ENCODE data around the gene TNP2. TPM values are rescaled to one million over a fixed set of nuclear protein-coding genes. Genes with fewer than 3 reads are reported as not detected.
"Not testable (repeated sequence)": the region's sequence is repeated elsewhere in the genome, so short reads cannot be mapped to it uniquely, and the experiment has no call there.

Gene TNP2
- total RNA-seq, 8 experiments from 2014 or later = 0.17 to 0.66 (median 0.55) TPM; not detected in 2

DNA sequence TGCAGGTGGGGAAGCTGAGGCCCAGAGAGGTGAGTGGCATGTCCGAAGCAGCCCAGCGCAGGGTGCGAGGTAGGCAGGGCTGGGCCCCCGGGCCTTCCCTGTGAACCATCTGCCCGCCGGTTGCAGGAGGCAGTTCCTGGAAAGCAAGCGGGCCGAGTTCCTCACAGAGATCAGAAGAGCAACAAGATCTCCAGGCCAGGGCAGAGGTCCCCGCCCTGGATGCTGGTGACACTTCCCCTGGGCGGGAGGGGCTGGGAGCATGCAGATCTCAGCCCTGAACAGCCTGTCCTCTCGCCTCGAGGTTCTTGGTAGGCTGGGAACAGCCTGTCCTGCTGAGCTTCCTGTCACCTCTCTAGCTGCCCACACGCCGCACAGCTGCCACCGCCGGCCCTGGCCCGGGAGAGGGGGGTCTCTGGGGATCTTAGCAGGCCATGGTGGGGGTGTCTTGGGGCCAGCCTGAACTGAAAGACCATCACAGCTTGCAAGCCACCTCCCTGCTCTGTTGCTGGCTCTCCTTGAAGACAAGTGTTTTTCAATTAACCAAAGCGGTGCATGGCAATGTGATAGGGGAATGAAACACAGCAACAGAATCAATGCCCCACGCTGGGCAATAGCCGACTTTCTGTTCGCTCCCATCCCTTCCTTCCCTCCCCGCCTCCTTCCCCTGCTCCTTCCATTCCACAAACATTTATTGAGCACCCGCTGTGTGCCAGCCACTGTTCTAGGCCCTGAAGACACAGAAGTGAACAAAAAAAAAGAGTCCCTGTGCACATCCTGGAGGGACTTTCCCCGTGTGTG lies 44.8 kb downstream of the TNP2 start:
- 27 to 97% (median 70%) methylated on average over 1 to 8 of the region's 24 CpGs; no CpG with 5 or more reads in 2 of the 10 experiments for WGBS, 10 experiments
- Histone ChIP-seq H3K4me1 (replicated peaks in 1 of 2) (no peaks in the 10 kb centered on the region), H3K27ac (no peak overlapping the region), H3K4me3 (no peak overlapping the region)
- ATAC-seq (replicated peaks in 6 of 8) = peak in 5 of 8 experiments; percentile 53 to 99 (median 93)
- in situ Hi-C loops (cut with MboI; ENCODE audit: low pct_unique_long_range_greater_than_20kb in 2 of 9, low sequenced_read_pairs in 9 of 9, unreplicated experiment in 9 of 9) = no loop called here

DNA sequence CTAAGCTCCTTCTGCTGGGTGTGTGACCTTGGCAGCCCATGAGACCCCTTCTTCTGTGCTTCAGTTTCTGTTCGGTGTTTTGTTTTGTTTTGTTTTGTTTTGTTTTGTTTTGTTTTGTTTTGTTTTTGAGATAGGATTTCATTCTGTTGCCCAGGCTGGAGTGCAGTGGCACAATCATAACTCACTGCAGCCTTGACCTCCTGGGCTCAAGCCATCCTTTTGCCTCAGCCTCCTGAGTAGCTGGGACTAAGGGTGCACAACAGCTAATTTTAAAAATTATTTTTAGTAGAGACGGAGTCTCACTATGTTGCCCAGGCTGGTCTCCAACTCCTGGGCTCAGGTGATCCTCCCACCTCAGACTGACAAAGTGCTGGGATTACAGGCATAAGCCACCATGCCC lies 48.6 kb downstream of the TNP2 start:
- H3K4me3 ChIP-seq; in situ Hi-C loops (cut with MboI; ENCODE audit: low pct_unique_long_range_greater_than_20kb in 2 of 9, low sequenced_read_pairs in 9 of 9, unreplicated experiment in 9 of 9); H3K4me1 ChIP-seq (replicated peaks in 1 of 2); ATAC-seq (replicated peaks in 6 of 8); H3K27ac ChIP-seq: not testable (repeated sequence)
- 56 to 100% (median 86%) methylated on average over 1 to 2 of the region's 2 CpGs; no CpG with 5 or more reads in 1 of the 10 experiments for WGBS, 10 experiments

DNA sequence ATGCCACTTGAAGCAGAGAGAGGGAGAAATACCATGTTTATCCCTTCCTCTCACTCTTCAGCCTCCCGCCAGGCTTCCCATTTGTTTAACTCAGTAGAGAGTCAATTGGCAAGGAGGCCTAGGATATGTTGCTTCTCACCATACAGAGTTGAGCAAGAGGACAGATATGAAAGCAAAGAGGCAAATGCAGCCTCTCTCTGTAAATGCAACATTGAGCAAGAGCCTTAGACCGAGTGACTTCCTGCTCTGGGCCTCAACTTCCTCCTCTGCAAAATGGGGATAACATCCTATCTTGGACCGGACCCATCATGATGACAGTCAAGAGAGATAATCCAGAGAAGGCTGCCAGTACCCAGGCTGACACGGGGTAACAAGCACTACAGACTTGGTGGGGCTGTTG lies 49.9 kb downstream of the TNP2 start:
- in situ Hi-C loops (cut with MboI; ENCODE audit: low pct_unique_long_range_greater_than_20kb in 2 of 9, low sequenced_read_pairs in 9 of 9, unreplicated experiment in 9 of 9) = no loop called here
- Histone ChIP-seq H3K4me3 (no peak overlapping the region), H3K27ac (no peak overlapping the region), H3K4me1 (replicated peaks in 1 of 2) (no peaks in the 10 kb centered on the region)
- no peak for ATAC-seq (replicated peaks in 6 of 8)
- WGBS, 10 experiments = 0 to 100% (median 94%) methylated on average over 1 to 3 of the region's 4 CpGs; no CpG with 5 or more reads in 4 of the 10 experiments

DNA sequence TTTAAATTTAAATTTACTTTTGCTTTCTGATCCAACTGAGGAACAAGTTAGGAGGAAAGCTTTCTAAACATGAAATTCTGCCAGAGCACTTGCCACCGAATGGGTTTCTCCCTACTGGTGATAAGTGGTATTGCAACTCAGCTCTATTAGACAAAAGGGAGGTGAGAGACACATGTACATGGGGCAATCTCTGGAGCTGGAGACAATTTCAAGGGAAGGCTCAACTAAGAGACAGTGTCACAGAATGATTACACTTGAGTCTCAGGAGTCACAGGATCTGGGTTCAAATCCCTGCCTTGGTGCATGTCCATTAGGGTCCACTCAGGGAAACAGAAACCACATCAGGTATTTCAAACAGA lies 50.5 kb downstream of the TNP2 start:
- in situ Hi-C loops (cut with MboI; ENCODE audit: low pct_unique_long_range_greater_than_20kb in 2 of 9, low sequenced_read_pairs in 9 of 9, unreplicated experiment in 9 of 9) = no loop called here
- ATAC-seq (replicated peaks in 6 of 8) = no peak
- 60 to 100% (median 86%) methylated on average over 1 of the region's 1 CpG; no CpG with 5 or more reads in 3 of the 10 experiments for WGBS, 10 experiments
- Histone ChIP-seq H3K4me1 (replicated peaks in 1 of 2) (no peaks in the 10 kb centered on the region), H3K27ac (no peak overlapping the region), H3K4me3 (no peak overlapping the region)

Other genes starting within 250 kb of the TNP2 start
- gene SOCS1, start 13.1 kb downstream of the TNP2 start, total RNA-seq = 10 to 100 TPM in 2 of 8 experiments, 1 to 10 TPM in 5, under 1 TPM in 1; 0.92 to 42.1 (median 3.5) TPM
- gene PRM3, start 4.3 kb upstream of the TNP2 start, total RNA-seq = 1 to 10 TPM in 1 of 8 experiments, not detected in 7; 1.9 TPM
- gene PRM2, start 7.2 kb upstream of the TNP2 start, total RNA-seq = under 1 TPM in 1 of 8 experiments, not detected in 7; 0.47 TPM
- not detected for gene PRM1, start 12.0 kb upstream of the TNP2 start, total RNA-seq
- gene RMI2, start 76.1 kb upstream of the TNP2 start, total RNA-seq = 10 to 100 TPM in 3 of 8 experiments, 1 to 10 TPM in 5; 1.6 to 22.7 (median 5.2) TPM